Spleen (tissue), 7 donors: Measurements from ENCODE around the gene GPR135.

Experiments used
- CTCF ChIP-seq, 11 experiments: fragments of 200-600 bp in 7 of 11; fragments of 450-650 bp in 4 of 11; sonication (generic) in 4 of 11; IDR thresholded peaks in 8 of 11; conservative IDR thresholded peaks in 3 of 11; 1 replicate in 7 of 11; 2 replicates in 4 of 11; pipeline versions ENCODE4 v1.4.0 to v1.8.0; 2016 to 2021; ENCODE audit warnings: antibody characterized with exemption in 11 of 11, inconsistent platforms in 4 of 11, mild to moderate bottlenecking in 1 of 11
- POLR2A ChIP-seq, 3 donors: fragments of 450-650 bp; IDR thresholded peaks; one replicate each; pipeline ENCODE4 v1.5.1; 2017; ENCODE audit warnings: antibody characterized with exemption in 3 of 3, mild to moderate bottlenecking in 1 of 3
- donor health status: DM: no; HTN: no; CAD: no; lungs with moderate emphysema.
- donor health status: DM: no; HTN: no; CAD: no.
- donor health status: DM: no; HTN: no; CAD: no.

GRCh38 chr14:59464486-59465315 is 479 bp downstream of the GPR135 start:
- no peak for TF ChIP-seq CTCF (IDR thresholded peaks at IDR 0.05 in 8 of 11, conservative IDR thresholded peaks at IDR 0.05 in 3 of 11)
- TF ChIP-seq POLR2A (IDR thresholded peaks at IDR 0.05), result no peak
